Choroid plexus epithelial cell (primary cell): ENCODE data around the gene AHCYL2.

Source experiments
- DNase-seq: peaks from one replicate; pipeline ENCODE4 v3.0.0-alpha.2; 2010; ENCODE audit warnings: low read depth
- H3K4me3 ChIP-seq: 2 replicates; pipeline ENCODE4 v1.5.1; 2011; ENCODE audit warnings: low read depth, mild to moderate bottlenecking, control low read depth, low read length, moderate library complexity
- TF ChIP-seq, protein P1 (sequence below): conservative IDR thresholded peaks from 2 replicates; pipeline ENCODE4 v1.5.1; 2011; ENCODE audit warnings: low read depth, mild to moderate bottlenecking, control low read depth, inconsistent platforms, low read length, moderate library complexity

AHCYL2 gene

DNA sequence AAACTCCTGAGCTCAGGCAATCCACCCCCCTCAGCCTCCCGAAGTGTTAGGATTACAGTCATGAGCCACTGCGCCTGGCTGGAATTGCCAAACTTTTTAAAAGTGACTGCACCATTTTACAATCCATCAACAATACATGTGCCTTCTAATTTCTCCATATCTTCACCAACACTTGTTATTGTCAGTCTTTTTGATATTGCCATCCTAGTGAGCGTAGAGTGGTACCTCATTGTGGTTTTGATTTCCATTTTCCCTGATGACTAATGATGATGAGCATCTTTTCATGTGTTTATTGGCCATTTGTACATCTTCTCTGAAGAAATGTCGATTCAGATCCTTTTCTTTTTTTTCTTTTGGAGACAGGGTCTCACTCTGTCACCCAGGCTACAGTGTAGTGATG is 187.7 kb downstream of the AHCYL2 start:
- no peak overlapping the region for H3K4me3 ChIP-seq
- TF ChIP-seq, protein P1, sequence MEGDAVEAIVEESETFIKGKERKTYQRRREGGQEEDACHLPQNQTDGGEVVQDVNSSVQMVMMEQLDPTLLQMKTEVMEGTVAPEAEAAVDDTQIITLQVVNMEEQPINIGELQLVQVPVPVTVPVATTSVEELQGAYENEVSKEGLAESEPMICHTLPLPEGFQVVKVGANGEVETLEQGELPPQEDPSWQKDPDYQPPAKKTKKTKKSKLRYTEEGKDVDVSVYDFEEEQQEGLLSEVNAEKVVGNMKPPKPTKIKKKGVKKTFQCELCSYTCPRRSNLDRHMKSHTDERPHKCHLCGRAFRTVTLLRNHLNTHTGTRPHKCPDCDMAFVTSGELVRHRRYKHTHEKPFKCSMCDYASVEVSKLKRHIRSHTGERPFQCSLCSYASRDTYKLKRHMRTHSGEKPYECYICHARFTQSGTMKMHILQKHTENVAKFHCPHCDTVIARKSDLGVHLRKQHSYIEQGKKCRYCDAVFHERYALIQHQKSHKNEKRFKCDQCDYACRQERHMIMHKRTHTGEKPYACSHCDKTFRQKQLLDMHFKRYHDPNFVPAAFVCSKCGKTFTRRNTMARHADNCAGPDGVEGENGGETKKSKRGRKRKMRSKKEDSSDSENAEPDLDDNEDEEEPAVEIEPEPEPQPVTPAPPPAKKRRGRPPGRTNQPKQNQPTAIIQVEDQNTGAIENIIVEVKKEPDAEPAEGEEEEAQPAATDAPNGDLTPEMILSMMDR = no peak
- no peak for DNase-seq

DNA sequence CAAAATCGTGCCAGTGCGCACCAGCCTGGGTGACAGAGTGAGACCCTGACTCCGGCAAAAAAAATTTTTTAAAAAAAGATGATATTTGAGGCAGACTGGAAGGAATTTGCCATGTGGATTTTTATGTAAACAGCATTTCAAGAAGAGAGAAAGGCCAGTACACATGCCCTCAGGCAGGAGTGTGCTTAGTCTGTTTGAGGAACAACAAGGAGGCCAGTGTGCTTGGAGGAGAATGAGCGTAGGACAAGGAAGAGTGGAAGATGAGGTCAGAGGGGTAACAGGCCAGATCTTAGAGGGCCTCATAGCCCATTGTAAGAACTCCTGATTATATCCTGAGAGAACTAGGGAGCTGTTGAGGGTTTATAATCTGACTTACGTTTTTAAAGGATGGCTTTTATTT is 192.2 kb downstream of the AHCYL2 start:
- TF ChIP-seq, protein P1 = no peak
- DNase-seq = no peak
- no peak overlapping the region for H3K4me3 ChIP-seq

DNA sequence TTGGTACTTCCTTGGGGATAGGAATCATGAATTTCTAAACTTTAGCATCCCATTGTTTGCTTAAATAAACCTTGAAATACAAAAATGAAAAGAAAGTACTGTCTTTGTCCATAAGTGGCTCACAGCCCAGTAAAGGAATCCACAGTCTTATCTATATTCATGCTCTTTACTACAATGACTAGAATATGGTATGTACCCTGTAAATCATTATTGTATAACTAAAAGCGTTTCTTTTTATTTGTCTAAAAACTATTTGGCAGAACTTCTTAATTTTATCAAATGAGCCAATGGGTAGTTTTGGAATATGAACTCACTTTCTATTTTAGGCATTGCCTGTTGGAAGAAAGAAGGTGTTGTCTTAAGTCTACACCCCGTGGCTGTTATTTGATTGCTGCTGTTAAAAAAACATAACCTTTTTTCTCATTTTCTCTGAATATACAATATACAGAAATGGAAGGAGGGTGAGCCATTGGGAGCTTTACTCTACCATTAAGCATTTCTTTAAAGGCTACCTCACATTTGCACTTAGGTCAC is 197.0 kb downstream of the AHCYL2 start:
- no peak overlapping the region for H3K4me3 ChIP-seq
- no peak for DNase-seq
- TF ChIP-seq, protein P1 = no peak

DNA sequence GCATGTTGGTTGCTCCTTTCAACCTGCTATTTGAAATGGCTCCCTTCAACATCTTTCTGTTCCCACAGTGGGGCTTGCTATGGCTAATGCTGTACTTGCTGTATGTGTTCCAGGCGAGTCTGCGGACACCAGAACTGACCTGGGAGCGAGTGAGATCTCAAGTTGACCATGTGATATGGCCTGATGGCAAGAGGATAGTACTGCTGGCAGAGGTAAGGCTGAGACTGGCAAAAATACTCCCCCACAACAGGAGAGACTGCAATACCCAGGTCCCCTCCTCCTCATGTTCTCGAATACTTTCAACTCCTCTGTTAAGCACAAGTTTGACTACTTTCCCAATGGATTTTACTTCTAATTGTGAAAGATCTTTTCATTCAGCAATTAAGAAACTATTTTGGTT is 197.9 kb downstream of the AHCYL2 start:
- DNase-seq = no peak
- H3K4me3 ChIP-seq = no peak overlapping the region
- TF ChIP-seq, protein P1 = no peak

DNA sequence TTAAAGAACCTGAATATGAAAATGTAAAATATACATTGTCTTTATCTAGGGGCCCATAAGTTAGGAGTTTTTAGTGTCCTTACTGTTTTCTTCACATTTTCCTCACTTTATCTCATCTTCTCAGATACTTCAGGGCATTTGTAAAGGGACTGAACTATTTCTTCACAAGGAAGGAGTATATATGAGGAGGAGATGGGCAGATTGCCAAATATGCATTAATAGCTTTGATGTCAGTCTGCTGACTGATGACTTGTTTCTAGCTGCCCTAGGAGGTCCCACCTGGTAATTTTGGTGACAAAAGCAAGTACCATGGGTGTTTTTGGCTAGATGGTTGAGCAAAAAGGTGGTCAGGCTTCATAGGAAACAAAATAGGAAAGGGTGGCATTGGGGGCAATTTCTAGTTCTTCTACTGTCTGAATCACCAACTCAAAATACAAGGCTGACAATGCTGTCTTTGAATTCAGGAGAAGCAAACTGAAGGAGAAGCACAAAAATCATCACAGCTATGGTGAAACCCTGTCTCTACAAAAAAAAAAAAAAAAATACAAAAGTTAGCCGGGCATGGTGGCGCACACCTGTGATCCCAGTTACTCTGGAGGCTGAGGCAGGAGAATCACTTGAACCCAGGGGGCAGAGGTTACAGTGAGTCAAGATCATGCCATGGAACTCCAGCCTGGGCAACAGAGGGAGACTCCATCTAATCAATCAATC is 199.0 kb downstream of the AHCYL2 start:
- TF ChIP-seq, protein P1 = no peak
- DNase-seq = peak; percentile 80
- no peak overlapping the region for H3K4me3 ChIP-seq

DNA sequence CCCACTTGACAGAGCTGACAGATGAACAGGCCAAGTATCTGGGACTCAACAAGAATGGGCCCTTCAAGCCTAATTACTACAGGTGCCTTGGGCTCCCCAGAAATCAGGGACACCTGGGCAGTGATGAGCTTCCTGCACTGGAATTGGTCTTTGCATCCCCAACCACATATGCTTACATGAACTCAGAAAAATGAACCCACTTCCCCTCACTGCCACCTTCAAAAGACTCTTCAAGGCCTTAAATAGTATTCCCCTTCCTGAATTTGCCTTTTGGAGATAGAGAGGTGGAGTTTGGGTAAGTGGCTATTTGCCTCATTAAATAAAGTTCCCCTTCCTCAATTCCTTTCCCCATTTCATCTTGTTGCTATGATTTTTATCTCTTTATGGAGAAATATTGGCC is 201.7 kb downstream of the AHCYL2 start:
- no peak overlapping the region for H3K4me3 ChIP-seq
- no peak for DNase-seq

More for the DNA sequence above, 201.7 kb downstream of the AHCYL2 start:
- TF ChIP-seq, protein P1 = no peak
